Activated CD8-positive, alpha-beta memory T cell treated with anti-CD3 and anti-CD28 coated beads, Interleukin-2, amount 50 U/mL, for 24 hours (primary cell): ENCODE results near the gene PRRX2.

Experiments used
- DNase-seq: peaks from one replicate; pipeline ENCODE4 v3.0.0-alpha.2; 2020; ENCODE audit errors: extremely low read depth

Gene PRRX2

GRCh38 chr9:129677456-129677855, 12.0 kb downstream of the PRRX2 start:
- DNase-seq: no peak

DNA sequence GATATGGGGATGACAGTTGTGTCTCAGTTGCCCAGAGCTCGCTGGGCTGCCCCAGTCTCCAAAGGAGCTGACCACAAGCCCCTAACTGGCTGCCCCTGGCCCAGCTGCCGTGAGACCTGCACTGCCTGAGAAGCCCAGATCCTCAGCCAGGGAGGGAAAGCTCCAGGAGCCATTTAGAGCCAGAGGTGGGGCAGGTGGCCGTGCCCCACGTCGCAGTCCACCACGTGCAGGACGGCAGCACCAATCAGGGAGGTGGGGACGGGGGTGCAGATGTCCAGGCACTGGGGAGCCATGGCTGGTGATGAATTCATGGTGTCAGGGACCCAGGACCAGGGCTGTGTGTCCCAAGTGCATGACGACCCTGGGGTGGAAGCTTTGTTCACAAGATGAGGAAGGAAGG, 13.4 kb downstream of the PRRX2 start:
- no peak for DNase-seq

- DNase-seq: no peak
These were observed 14.1 kb downstream of the PRRX2 start for GRCh38 chr9:129679537-129679936.

DNA sequence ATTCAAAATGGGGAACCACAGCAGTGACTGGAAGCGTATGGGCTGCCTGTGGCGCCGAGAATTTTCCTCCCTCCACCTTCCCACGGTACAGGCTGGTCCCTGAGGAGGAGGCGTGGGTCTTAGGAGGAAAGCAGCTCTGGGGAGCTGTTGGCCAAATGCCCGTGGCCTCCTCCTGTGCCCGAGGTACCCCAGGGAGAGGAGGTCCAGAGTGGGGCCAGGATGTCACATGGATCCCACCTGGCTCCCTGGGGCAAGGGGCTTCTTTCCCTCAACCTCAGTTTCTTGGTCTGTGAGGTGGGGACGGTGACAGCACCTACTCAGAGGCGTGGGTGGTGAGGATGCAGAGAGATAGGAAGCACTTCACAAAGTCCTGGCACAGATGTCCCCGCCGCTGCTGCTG, 16.5 kb downstream of the PRRX2 start:
- DNase-seq: no peak

- no peak for DNase-seq
These were observed 16.9 kb downstream of the PRRX2 start for GRCh38 chr9:129682381-129682780.

DNA sequence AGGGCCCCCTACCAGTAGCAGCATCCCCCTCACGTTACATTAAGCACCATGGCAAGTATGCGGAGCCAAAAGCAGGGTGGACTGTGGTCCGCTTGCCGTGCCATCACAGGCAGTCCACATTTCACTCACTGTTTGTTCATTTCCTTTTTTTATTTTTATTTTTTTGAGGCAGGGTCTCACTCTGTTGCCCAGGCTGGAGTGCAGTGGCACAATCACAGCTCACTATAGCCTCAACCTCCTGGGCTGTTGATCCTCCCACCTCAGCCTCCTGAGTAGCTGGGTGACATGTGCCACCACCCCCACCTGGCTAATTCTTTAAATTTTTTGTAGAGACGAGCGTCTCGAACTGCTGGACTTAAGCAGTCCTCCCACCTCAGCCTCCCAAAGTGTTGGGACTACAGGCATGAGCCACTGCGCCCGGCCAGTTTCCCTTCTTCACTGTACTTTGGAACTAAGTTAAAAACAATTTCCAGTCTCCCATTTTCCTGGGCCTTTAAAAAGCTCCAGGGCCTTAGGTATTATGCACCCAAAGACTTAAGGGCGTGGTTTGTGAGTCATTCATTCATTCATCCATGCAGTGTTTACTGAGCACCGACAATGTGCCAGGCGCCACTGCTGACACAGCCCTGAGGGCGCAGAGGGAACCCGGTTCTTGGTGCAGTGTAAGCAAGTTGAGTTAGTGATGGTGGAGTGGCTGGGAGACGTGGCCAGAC, 19.9 kb downstream of the PRRX2 start:
- no peak for DNase-seq

GRCh38 chr9:129685933-129686259, 20.4 kb downstream of the PRRX2 start:
- DNase-seq: no peak

GRCh38 chr9:129686736-129687135, 21.3 kb downstream of the PRRX2 start:
- DNase-seq: no peak

DNA sequence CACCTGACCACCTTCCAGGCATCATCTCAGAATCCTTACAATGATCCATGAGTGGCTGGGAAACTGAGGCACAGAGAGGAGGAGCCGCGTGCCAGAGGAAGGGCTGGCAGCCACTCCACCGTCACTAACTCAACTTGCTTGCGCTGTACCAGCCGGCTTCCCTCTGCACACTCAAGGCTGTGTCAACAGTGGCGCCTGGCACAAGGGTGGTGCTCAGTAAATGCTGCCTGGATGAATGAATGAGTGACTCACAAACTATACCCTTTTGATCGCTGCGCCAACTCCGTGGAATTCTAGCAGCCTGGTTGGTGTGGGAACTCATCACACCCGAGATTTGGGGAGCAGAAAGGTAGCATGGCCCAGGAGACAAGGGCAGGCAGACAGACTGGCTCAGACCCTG, 21.9 kb downstream of the PRRX2 start:
- DNase-seq: no peak

DNA sequence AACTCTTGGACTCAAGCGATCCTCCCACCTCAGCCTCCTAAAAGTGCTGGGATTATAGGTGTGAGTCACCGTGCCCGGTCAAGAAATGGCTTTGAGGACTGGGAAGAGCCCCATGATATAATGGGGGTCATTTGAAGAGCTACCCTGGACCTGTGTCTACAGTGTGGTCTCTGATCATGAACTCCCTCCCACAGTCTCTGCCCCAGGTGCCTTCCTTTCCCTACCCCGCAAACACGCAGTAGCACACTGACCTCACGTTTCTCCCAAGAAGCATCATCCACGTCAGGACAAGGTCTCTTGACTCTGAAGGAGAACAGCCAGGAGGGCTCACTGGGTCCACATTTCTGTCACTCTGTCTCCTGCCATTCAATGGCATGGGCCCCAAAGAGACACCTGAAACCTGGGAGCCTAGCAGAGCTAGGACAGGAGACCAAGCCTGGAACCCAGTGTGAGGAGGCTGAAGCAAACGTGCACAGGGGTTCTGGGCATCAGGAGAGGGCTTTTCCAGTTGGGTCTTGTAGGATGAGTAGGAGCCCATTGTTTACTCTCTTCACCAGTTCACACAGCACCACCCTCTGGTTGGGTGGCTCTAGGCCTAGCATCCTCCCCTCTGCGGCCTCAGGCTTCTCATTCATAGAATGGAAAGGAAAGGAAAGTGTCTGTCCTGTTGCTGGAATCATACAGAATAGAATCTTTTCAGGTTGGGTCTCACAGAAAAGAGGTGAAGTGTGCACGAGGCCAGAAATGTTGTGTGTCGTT, 23.0 kb downstream of the PRRX2 start:
- DNase-seq: no peak

GRCh38 chr9:129692534-129692933, 27.1 kb downstream of the PRRX2 start:
- no peak for DNase-seq

DNA sequence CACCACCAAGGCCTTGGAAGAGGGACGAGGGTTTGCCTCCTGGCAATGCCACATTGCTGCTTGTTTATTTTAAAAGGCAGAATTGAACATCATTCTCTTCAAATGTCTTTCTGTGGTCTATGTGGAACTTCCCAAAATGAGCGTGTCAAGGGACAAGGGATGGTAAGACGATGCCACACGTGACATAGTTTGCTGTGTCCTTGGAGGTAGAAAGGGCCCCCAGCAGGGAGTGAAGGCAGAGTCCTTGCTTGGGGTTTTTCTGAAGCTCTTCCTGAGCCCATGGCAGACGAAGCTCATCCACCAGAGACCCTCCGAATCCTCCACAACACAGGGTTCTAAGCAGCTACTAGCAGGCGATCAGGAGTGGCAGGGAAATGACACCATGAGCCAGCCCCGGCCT, 28.3 kb downstream of the PRRX2 start:
- DNase-seq: no peak

DNA sequence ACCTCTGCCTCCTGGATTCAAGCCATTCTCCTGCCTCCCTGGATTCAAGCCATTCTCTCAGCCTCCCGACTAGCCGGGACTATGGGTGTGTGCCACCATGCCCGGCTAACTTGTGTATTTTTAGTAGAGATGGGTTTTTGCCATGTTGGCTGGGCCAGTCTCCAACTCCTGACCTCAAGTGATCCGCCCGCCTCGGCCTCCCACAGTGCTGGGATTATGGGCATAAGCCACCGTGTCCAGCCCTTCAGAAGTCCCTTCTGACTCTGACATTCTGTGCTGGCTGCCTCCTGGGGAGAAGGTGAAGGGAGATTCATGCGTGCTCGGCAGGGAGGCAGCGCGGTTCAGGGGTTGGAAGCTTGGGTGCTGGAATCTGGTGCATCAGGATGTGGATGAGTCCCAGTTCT, 28.8 kb downstream of the PRRX2 start:
- DNase-seq: no peak

DNA sequence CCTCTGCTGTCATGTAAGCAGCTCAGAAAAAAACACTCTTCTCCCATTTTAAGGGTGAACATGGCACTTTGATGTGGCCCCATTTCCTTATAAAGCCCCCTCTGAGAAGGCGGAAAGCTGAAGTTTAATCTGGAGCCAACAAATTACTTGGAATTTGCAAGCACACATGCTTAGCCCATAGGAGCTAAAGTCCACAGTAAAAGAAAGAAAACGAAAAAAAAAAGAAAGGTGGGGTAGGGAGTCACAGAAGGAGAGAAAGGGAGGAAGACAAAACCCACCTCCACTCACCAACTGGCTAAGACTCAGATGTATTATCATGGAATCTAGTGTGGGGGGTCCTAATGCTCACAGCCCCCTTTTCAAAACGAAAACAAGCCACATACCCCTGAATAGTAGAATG, 30.4 kb downstream of the PRRX2 start:
- no peak for DNase-seq

GRCh38 chr9:129696944-129697655, 31.7 kb downstream of the PRRX2 start:
- DNase-seq: no peak

DNA sequence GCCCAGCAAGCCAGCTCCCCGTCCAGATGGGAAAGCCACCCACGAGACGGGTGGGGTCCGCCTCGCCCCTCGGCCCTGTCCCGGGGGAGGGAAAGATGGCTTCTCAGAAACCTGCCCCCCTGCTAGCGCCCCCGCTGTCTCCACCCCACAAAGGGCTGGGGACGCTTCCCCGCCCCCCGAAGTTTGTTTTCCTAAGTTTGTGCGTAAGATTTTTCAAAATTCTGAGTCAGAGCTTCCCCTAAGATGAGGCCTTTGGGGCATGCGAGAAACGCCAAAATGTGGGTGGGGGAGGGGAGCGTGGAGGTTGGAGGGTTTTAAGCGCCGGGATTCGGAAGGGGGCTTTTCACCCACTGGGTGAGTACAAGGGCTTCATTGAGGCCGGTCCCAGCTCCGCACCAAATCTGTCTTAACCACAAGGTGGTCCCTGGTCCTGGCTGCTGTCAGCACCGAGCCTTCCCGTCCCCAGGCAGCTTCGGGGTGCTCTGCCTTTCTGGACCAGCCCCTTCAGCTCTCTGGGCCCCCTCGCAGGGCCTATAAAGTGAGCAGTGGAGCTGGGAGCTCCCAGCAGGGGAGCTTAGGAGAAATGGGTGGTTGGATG, 32.3 kb downstream of the PRRX2 start:
- DNase-seq: peak; percentile 19

DNA sequence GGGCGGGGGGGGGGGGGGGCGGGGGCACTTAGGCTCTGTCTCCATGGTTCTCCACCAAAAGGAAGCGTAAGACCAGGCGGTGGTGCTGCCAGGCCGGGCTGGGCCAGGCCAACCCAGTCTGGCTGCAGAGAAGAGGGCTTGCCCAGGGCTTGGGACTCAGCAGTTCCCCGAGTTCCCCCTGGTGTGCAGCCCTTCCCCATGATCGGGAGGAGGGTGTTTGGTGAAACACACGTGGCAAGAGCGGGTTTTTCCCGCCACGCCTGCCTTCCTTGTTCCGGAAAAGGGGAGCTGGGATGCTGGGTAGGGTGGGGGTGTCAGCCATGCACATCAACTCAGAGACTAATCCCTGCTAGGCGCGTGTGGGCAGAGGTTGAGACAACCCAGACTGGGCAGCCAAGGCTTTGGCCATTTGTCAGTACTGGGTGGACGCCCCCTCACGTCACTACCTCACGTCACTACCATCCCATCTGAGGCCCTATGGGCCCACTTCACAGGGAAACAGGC, 32.9 kb downstream of the PRRX2 start:
- no peak for DNase-seq

DNA sequence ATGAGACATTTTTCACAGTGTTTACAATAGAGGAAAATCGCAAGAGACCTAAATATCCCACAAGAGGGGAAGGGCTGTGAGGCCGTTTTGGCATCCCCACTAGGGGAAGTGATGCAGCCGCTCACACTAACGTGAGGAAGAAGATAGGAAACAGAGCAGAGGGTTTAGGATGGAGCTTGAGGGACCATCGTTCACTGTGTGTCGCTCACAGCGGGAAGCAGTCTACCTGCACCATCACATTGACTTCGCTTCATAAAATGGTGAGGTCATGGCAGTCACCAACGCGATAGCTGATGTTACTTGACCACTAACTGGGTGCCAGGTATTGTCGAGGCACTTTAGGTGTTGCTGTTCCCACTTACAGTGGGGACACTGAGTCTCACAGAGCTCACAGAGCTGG, 35.6 kb downstream of the PRRX2 start:
- DNase-seq: no peak

GRCh38 chr9:129701549-129701948, 36.1 kb downstream of the PRRX2 start:
- DNase-seq: no peak

DNA sequence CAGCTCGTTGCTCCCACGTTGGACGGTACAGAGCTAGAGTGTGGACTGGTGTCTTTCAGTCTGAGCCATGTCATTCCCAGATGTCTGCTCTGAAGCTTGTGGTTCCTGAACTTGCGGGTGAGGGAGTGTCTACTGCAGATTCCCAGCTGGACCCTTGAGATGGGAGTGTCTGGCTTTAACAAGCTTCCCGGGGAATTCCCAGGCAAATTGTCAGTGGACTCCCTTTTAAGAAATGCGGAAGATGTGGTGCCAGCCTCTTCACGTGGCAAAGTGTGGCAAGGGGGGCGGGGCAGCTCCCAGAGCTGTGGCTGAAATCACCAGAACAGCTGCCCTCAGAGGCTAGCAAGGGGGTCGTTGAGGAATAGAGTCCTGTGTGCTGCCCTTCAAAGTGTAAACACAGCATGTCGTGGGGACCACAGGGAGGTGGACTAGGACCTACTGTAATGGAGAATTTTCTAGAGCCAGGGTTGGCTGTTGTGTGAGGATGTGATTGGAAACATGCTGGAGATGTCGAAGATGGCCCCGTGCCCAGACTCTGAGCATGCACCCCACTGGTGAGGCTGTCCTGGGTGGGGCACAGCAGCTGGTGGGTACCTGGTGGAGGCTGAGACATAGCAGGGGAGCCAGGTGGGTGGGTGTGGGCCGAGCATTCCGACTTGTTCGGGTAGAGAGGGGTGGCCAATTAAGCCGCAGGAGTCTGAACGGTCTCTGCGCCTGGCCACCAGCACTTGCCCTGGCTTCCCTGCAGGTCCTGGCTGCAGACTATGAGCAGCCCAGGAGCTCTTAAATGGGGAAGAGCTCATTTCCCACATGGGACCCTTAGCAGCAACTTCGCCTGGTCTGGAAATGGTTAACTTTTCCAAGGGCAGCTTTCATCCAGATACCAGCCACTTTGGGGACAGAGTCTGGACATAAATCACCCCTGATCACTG, 37.4 kb downstream of the PRRX2 start:
- DNase-seq: no peak

DNA sequence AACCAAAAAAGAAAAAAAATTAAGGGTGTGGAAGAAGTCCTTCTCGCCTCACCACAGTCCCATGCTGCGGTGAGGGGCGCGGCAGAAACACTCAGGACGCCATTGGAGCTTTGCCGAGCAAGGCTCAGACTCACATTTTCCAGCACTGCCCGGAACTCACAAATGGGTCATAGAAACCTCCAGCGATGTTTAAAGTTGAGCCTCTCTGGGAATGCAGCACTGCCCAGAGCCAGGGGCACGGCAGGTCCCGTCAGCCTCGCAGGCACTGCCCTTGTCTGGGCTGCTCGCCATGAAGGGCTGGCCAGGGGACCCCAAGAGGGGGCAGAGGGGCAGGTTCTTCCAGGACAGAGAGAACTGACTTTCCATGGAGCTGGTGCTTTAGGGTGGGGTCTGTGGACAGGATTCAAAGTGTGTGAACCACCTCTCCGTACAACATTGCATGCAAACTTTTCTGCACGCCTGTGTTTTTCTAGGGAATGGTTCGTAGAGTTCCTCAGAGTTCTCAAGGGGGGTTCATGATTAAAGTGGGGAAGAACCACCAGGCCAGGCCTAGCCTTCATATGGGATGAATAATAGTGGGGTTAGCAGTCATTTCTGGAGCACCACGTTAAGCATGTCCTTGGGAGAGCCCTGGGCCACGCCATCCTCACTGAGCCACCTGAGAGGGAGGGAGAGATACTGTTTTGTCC, 38.4 kb downstream of the PRRX2 start:
- no peak for DNase-seq
